G401 (cell line): ENCODE data around the gene ONECUT3. TPM values are rescaled to one million over a fixed set of nuclear protein-coding genes. Genes with fewer than 3 reads are reported as not detected.

Experiments used
- DNase-seq: peaks from one replicate; pipeline ENCODE4 v3.0.0-alpha.2; 2015; ENCODE audit warnings: low spot score
- in situ Hi-C: cut with HindIII; loops from 2 replicates; pipeline ENCODE4 v1.10.0; 2016; ENCODE audit warnings: low sequenced_read_pairs, mixed read lengths
- total RNA-seq: library from RNA; depleted of rRNA; stranded (reverse); fragments of >200 nt; shearing (Covaris generic); gene quantifications from 2 replicates; pipeline ENCODE4 v1.2.3, GENCODE V29; 2014

Gene ONECUT3
- total RNA-seq, 1 experiment from 2014 or later, result not detected

GRCh38 chr19:1765232-1765903 is 12.1 kb downstream of the ONECUT3 start:
- DNase-seq, result no peak
- in situ Hi-C loops, result no loop called here

- DNase-seq, result no peak
- in situ Hi-C loops, result no loop called here
These were observed 12.8 kb downstream of the ONECUT3 start for GRCh38 chr19:1765904-1766799.

DNA sequence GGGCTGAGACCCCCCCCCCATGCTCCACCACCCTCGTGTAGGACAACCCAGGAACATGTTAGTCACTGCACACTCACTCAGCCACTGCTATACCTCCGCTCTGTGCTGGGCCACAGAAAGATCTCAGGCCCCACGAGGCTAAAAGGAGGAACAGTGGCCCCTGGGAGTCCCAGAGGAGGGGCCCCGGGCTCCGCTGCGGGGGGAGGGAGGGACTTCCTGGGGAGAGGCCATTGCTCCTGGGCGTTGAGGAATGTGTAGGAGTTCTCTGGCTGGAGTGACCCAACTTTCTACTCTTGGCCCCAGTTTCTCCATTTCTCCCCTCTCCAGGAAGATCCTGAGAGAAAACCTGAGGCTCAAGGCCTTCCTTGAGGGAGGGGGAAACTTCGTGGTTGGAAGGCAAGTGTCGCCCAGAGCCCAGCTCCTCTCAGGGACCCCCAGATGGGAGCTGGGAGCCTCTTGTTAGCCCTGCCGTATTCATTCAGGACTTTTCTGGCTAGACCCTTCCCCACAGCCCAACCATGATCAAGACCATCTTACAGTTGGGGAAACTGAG is 13.6 kb downstream of the ONECUT3 start:
- no peak for DNase-seq
- in situ Hi-C loops, result no loop called here

- in situ Hi-C loops, result no loop called here
- no peak for DNase-seq
These were observed 14.2 kb downstream of the ONECUT3 start for GRCh38 chr19:1767464-1767933.

DNA sequence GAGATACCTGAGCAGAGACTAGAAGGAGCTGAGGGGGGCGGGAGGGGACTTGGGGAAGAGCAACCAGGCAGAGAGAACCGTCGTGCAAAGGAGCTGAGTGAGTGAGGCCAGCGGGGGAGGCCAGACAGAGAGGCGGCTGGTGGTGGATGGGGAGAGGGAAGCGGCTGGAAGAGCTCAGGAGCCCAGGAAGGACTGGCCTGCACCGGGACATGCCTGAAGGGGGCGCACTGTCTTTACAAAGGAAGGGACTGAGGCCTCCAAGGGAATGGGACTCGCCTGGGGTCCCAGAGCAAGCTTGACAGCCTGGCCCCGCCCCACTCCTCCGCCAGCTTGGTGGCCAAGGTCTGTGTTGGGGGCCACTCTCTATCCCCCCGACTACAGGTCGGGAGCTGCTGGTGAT is 14.9 kb downstream of the ONECUT3 start:
- DNase-seq, result no peak
- in situ Hi-C loops, result no loop called here

- in situ Hi-C loops, result no loop called here
- DNase-seq, result no peak
These were observed 15.8 kb downstream of the ONECUT3 start for GRCh38 chr19:1768918-1769644.

- no peak for DNase-seq
- in situ Hi-C loops, result no loop called here
These were observed 16.3 kb downstream of the ONECUT3 start for GRCh38 chr19:1769645-1769985.

- in situ Hi-C loops, result no loop called here
- DNase-seq, result no peak
These were observed 17.7 kb downstream of the ONECUT3 start for GRCh38 chr19:1770866-1771576.

GRCh38 chr19:1773184-1773583 is 19.9 kb downstream of the ONECUT3 start:
- in situ Hi-C loops, result no loop called here
- no peak for DNase-seq

DNA sequence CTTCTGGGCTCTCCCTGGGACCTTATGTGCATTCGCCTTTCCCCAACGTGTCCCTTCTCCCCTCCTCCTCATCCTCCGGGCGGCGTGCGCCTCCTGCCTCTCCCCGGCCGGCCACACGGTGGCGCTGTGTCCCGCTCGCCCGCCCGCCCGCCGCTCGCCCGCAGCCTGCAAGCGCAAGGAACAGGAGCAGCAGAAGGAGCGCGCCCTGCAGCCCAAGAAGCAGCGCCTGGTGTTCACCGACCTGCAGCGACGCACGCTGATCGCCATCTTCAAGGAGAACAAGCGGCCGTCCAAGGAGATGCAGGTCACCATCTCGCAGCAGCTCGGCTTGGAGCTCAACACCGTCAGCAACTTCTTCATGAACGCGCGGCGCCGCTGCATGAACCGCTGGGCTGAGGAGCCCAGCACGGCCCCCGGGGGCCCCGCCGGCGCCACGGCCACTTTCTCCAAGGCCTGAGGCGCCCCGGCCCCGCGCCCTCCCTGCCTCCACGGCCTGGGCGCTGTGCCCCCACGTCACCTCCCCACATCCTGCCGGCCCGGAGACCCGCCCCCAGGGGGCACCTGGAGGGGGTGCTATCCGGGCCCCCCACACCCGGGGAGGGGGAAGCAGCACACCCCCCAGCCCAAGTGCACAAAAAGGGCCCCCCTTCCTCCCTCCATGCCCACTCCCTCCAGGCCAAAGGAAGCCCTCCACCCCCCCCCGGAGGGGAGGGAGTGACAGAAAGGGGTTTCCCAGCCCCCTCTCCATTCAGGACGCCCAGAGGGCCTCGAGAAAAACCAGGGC is 21.9 kb downstream of the ONECUT3 start:
- no peak for DNase-seq
- in situ Hi-C loops, result no loop called here

DNA sequence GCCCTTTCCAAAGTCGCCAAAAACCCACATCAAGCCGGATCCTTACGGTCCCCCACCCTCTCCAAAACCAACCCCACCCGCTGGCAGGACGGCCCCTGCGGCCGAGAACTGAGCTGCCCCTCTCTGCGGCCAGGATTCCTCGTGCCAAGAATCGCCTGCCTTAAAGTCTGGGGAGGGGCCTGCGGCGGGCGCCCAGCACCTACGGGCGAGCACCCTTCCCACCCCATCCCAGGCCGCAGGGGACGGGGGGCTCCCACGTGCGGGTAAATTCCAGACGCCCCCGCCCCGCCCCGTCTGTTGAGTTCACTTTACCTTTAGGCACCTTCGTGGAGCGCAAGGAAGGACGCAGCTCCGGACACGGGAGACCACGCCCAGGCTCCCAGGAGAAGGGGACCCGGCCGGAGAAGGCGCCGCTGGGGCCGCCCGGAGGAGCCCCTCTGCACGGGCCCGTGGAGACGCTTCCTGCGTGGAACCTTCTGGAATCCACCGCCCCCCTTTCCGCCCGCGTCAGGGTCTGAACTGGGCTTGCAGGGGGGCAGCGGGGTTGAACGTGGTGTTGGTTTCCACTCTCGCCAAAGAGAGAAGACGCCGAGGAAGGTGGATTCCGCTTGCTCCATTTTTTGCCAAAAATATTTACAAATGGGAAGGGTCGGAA is 22.8 kb downstream of the ONECUT3 start:
- in situ Hi-C loops, result no loop called here
- DNase-seq, result no peak

DNA sequence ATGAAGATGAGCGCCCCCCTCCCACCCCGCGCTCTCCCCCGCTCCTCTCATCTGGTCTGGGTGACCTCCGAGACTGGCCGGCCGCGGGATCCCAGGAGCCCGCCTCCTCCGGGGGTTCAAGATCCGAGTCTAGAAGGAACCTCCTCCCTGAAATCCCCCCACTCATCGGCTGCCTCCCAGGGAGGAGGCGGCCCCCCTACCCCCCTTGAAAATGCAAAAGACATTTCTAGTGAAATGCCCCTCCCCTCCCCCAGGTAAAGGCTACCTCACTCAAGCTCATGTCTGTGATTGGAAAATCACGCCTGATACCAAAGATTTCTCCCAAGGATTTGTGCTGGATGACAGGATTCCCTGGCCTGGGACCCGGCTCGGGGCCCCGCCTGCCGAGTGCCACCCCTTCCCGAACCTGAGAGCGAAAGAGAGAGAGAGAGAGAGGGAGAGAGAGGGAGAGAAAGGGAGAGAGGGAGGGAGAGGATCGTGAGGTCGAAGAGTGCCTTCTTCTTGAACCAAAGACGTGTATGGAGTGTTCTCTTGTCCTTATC is 23.4 kb downstream of the ONECUT3 start:
- in situ Hi-C loops, result no loop called here
- DNase-seq, result no peak

DNA sequence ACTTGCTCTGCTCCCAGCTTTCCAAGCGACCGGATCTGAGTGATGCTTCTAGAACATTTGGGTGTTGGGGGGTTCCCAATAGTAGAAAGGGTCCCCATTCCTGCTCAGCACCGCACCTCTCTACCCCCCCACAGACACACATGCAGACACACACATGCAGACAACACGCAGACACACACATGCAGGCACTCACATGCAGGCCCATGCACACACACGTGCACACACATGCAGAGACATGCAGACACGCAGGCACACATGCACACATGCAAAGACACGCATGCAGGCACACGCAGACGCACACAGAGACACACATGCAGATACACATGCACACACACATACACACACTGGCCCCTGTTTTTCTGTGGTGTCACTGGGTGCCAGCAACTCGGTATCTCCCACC is 23.8 kb downstream of the ONECUT3 start:
- in situ Hi-C loops, result no loop called here

GRCh38 chr19:1779574-1779973 is 26.3 kb downstream of the ONECUT3 start:
- in situ Hi-C loops, result no loop called here
- no peak for DNase-seq

More for the DNA sequence above, 23.8 kb downstream of the ONECUT3 start:
- no peak for DNase-seq

GRCh38 chr19:1780272-1780958 is 27.1 kb downstream of the ONECUT3 start:
- in situ Hi-C loops, result no loop called here
- no peak for DNase-seq

DNA sequence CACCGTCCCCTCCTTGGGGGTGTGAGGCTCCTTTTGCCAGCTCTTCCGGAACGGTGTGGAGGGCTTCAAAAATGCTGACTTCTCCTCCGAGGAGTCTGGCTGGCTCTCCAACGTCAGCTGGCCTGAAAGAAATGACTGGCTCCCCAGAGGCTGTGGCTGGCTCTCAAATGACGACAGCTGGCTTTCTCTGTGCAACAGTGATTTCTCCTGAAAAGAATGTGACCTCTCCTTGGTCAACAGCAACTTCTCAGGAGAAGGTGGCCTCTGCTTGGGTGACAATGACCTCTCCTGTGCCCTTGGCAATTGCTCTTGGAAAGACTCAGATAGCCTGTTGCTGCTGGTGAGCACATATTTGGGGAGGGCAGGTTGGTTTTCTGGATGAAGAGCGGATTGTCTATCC is 29.2 kb downstream of the ONECUT3 start:
- in situ Hi-C loops, result no loop called here
- no peak for DNase-seq

DNA sequence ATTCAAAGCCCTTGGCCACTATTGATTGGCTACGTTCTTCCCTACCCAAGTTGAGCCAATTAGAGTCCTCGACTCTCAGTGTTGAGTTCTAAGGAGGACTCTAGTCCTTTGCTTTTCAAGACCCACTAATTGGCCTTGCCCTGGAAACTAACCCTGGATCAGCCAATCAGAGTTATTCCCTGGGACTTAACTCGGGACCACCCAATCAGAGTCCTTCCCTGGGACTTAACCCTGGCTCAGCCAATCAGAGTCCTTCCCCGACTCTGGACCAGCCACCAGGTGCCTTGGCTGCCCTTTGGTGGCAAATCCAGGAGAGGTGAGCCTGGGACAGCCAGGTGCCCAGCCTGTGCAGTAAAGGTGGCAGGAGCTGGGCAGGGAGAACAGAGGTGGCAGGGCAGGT is 30.0 kb downstream of the ONECUT3 start:
- DNase-seq, result no peak
- in situ Hi-C loops, result no loop called here
